ENCODE data around the gene TMEM117. TPM values are rescaled to one million over a fixed set of nuclear protein-coding genes. Genes with fewer than 3 reads are reported as not detected.

TMEM117 gene
- polyA plus RNA-seq, 1 donor (not counting 4 experiments of a cell fraction or from before 2014, with no cell fraction given): 8.5 TPM

DNA sequence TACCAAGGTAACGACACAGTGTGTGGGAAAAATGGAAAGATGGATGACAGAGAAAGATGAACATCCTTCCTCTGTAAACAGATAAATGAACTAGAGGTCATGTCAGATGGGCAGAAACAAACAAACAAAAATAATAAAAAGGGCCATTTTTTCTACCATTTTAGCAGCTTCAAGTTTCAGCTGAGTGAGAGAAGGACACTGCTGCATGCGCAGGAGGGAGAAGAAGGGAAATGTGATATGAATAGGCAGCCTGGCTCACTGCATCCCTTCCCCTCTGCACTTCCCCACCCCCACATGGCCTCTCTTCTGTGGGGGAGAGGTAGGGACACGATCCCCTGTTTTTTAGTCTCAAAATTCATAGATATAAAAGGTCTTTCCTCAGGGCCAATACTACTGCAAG lies 548.3 kb downstream of the TMEM117 start:
- dilution Hi-C loops (cut with MboI; ENCODE audit: extremely low pct_ligation_motif_present, low sequenced_read_pairs): no loop called here
- no peak overlapping the region for H3K9ac ChIP-seq (ENCODE audit: control insufficient read depth, extremely low read depth, insufficient read depth, low read length)
- no peak for DNase-seq (ENCODE audit: low read depth, low spot score)
- H3K4me2 ChIP-seq (ENCODE audit: control insufficient read depth, extremely low read depth, insufficient read depth, low read depth, low read length): no peak overlapping the region
- no peak for TF ChIP-seq EZH2 (IDR thresholded peaks at IDR 0.05; ENCODE audit: low read length)
- TF ChIP-seq, protein P1, sequence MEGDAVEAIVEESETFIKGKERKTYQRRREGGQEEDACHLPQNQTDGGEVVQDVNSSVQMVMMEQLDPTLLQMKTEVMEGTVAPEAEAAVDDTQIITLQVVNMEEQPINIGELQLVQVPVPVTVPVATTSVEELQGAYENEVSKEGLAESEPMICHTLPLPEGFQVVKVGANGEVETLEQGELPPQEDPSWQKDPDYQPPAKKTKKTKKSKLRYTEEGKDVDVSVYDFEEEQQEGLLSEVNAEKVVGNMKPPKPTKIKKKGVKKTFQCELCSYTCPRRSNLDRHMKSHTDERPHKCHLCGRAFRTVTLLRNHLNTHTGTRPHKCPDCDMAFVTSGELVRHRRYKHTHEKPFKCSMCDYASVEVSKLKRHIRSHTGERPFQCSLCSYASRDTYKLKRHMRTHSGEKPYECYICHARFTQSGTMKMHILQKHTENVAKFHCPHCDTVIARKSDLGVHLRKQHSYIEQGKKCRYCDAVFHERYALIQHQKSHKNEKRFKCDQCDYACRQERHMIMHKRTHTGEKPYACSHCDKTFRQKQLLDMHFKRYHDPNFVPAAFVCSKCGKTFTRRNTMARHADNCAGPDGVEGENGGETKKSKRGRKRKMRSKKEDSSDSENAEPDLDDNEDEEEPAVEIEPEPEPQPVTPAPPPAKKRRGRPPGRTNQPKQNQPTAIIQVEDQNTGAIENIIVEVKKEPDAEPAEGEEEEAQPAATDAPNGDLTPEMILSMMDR (optimal IDR thresholded peaks at IDR 0.05 in 1 of 3, IDR thresholded peaks at IDR 0.05 in 1 of 3, conservative IDR thresholded peaks at IDR 0.05 in 1 of 3; ENCODE audit: extremely low read depth in 1 of 3, insufficient read depth in 2 of 3, low read length in 3 of 3): no peak
- FAIRE-seq: no peak
- no peaks in the 10 kb centered on the region for H3K9me1 ChIP-seq (ENCODE audit: control insufficient read depth, extremely low read depth, insufficient read depth, low read length)
- H3K9me3 ChIP-seq (ENCODE audit: control insufficient read depth, low read depth, low read length): no peaks in the 10 kb centered on the region
- no peaks in the 10 kb centered on the region for H3K36me3 ChIP-seq (ENCODE audit: control insufficient read depth in 2 of 2, extremely low read depth in 1 of 2, insufficient read depth in 2 of 2, low read length in 2 of 2)
- H3K4me1 ChIP-seq (ENCODE audit: control insufficient read depth, extremely low read depth, insufficient read depth, low read length): no peaks in the 10 kb centered on the region
- no peak overlapping the region for H3K27ac ChIP-seq (ENCODE audit: control insufficient read depth, insufficient read depth, low read length)
- no peaks in the 10 kb centered on the region for H3K27me3 ChIP-seq (ENCODE audit: control insufficient read depth, extremely low read depth, insufficient read depth, low read length)
- no peaks in the 10 kb centered on the region for H3K79me2 ChIP-seq (ENCODE audit: control insufficient read depth, insufficient read depth, low read length)
- H3K4me3 ChIP-seq (ENCODE audit: control insufficient read depth in 2 of 3, extremely low read depth in 1 of 3, insufficient read depth in 2 of 3, low read depth in 1 of 3, low read length in 3 of 3): no peak overlapping the region
- no peaks in the 10 kb centered on the region for H4K20me1 ChIP-seq (ENCODE audit: control insufficient read depth, extremely low read depth, insufficient read depth, low read length)
- H2AFZ ChIP-seq (ENCODE audit: control insufficient read depth, low read length): no peak overlapping the region

DNA sequence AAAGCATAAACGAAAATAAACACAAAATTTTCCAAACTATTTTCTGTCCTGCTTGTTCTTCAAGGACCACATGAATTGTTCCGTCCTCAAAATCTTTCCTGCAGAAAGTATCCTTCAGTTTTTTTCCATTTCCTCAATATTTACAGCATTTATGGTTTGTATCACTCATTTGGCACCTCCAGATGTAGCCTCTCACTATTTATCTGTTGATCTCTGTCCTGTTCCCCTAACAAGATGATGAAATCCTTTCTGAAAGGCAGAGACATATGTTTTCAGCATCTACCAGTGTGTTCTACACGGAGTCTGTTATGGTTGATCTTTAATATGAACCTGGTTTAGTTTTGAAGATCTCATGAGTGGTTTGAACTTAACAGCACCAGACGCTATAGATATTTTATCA lies 550.1 kb downstream of the TMEM117 start:
- H3K9me3 ChIP-seq (ENCODE audit: control insufficient read depth, low read depth, low read length): no peaks in the 10 kb centered on the region
- H4K20me1 ChIP-seq (ENCODE audit: control insufficient read depth, extremely low read depth, insufficient read depth, low read length): no peaks in the 10 kb centered on the region
- FAIRE-seq: no peak
- no peak overlapping the region for H3K9ac ChIP-seq (ENCODE audit: control insufficient read depth, extremely low read depth, insufficient read depth, low read length)
- no peak overlapping the region for H2AFZ ChIP-seq (ENCODE audit: control insufficient read depth, low read length)
- no peaks in the 10 kb centered on the region for H3K27me3 ChIP-seq (ENCODE audit: control insufficient read depth, extremely low read depth, insufficient read depth, low read length)
- H3K4me2 ChIP-seq (ENCODE audit: control insufficient read depth, extremely low read depth, insufficient read depth, low read depth, low read length): no peak overlapping the region
- H3K4me1 ChIP-seq (ENCODE audit: control insufficient read depth, extremely low read depth, insufficient read depth, low read length): no peaks in the 10 kb centered on the region
- H3K36me3 ChIP-seq (ENCODE audit: control insufficient read depth in 2 of 2, extremely low read depth in 1 of 2, insufficient read depth in 2 of 2, low read length in 2 of 2): no peaks in the 10 kb centered on the region
- no peak for DNase-seq (ENCODE audit: low read depth, low spot score)
- H3K79me2 ChIP-seq (ENCODE audit: control insufficient read depth, insufficient read depth, low read length): no peaks in the 10 kb centered on the region
- H3K9me1 ChIP-seq (ENCODE audit: control insufficient read depth, extremely low read depth, insufficient read depth, low read length): no peaks in the 10 kb centered on the region
- no peak overlapping the region for H3K27ac ChIP-seq (ENCODE audit: control insufficient read depth, insufficient read depth, low read length)
- TF ChIP-seq EZH2 (IDR thresholded peaks at IDR 0.05; ENCODE audit: low read length): no peak
- TF ChIP-seq, protein P1 (optimal IDR thresholded peaks at IDR 0.05 in 1 of 3, IDR thresholded peaks at IDR 0.05 in 1 of 3, conservative IDR thresholded peaks at IDR 0.05 in 1 of 3; ENCODE audit: extremely low read depth in 1 of 3, insufficient read depth in 2 of 3, low read length in 3 of 3): no peak
- H3K4me3 ChIP-seq (ENCODE audit: control insufficient read depth in 2 of 3, extremely low read depth in 1 of 3, insufficient read depth in 2 of 3, low read depth in 1 of 3, low read length in 3 of 3): no peak overlapping the region
- dilution Hi-C loops (cut with MboI; ENCODE audit: extremely low pct_ligation_motif_present, low sequenced_read_pairs): no loop called here

All from keratinocyte (primary cell).